ENCODE results near the gene TANC1.
"Not testable (repeated sequence)": the region's sequence is repeated elsewhere in the genome, so short reads cannot be mapped to it uniquely, and the experiment has no call there.

TANC1 gene

DNA sequence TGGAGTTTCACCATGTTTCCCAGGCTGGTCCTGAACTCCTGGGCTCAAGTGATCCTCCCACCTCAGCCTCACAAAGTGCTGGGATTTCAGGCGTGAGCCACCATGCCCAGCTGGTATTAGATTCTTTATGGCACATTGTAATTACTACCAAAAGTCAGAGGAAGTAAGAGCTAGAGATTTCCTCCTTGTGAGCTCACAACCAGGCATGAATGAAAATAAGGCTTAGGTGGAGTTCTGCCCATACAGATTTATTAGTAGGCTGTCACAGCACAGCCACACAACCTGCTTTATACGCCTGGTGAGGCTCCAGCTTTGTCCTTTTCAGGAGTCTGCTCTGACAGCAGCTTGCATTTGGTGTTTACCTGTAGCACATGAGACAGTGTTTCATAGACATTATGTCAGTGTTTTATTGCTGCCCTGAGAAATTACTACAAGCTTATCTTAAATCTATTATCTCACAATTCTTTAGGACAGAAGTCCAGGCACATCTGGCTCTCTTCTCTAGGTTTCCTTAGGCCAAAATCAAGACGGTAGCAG is 156.6 kb downstream of the TANC1 start:
- DNase-seq: no peak

DNA sequence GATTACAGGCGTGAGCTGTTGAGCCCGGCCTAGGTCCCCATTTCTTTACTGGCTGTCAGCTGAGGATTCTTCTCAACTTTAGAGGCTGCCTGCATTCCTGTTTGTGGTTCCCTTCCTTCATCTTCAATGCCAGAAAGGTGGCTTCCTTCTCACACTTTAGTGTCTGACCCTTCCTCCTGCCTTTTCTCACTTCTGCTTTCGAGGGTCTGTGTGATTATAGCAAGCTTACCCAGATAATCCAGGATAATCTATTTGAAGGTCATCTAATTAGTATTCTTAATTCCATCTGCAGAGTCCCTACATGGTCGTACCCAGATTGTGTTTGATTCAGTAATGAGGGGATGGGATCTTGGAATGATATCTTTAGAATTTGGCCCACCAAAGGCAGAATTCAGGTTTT is 157.4 kb downstream of the TANC1 start:
- DNase-seq: no peak

DNA sequence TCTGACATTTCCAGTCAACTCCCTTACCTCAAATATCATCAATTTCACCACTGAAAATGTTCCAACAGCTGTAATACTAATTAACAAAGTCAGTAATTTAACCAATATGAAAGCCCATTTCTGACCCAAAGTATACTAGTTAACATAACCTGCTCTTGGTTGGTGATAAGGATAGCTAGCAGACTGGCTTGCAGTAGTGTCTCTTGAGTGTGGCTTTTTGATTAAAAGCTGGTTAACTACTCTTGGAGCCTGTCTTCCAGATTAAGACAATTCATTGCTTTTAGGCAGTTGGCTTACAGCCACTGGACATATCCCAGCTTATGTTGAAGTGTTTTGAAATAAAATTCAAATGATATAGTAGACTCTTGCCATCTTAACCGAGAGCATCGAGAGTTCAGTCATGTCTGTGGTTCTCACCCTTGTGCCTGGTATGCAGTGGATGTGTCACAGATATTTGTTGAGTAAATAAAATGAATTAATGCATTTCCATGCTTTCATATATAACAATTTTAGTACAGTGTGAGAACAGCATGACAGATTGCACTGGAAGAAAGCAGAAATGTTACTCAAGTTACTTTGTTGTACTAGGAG is 158.1 kb downstream of the TANC1 start:
- no peak for DNase-seq

DNA sequence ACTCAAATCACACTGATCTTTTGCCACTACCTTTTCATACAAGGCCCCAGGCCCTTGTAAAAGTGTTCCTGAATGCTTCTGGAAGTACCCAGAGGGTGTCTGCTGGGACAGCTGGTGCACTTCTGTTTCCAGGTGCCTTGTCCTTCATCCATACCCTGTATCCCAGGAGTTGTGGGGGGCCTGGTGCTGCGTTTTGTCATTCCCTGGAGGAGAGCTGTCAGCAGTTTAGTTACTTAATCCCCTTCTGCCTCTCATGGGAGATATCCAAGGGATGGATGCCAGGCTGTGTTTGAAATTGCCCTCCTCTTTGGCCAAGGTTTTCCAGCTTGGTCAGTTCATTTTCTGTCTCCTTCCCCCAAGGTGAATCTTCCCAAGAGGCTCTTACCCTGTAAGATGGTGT is 159.8 kb downstream of the TANC1 start:
- no peak for DNase-seq

DNA sequence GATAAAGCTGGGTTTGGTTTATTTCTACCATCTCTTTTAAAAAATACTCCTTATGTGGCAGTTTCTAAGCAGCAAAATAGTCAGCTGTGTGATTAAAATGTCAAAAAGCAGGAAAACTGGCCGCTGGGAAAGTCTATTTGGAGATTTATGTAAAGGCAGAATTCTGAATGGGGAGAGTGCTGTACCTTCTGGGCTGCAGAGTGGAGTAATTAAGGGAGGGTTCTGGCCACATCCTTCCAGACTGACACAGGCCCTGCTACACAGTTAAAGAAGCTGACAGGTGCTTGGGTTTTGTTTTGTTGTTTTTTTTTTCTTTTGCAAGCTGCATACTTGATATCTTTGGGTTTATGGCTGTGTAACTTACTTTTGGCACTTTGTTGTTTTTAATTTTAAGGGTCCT is 160.8 kb downstream of the TANC1 start:
- no peak for DNase-seq

DNA sequence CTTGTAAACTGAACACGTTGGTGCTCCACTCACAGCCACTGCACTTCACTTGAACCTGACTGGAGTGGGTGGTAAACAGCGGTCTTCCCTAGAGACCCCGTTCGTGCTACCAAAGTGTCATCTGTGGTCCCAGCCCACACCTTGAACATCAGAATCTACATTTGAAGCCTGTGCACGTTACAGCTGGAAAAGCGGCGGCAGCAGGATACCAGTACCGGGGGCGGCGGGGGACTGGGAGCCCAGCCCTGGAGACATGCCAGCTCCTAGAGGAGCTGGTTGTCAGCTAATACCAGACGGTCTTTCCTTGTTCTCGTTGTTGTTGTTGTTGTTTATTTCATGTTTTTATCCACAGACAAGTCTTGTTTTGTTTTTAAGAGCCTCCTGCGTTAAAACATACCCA is 161.4 kb downstream of the TANC1 start:
- DNase-seq: no peak

DNA sequence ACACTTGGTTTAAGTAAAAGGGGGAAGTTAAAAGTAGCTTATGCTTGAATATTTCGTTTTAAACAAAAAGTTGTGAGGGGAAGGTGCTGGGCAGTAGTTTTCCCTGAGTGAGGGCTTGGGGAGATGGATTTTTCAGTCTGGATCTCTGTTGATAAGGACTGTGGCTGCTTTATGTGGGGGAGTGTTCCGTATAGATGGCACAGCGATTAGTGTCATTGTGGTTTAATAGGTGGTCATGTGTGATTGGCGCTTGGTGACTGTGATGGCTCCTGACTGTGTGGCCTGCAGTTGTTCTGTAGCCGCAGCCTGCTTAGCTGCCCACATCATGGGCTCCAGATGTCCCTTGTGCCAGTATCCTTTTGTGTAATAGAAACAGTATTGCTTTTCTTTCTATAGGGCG is 161.9 kb downstream of the TANC1 start:
- no peak for DNase-seq

DNA sequence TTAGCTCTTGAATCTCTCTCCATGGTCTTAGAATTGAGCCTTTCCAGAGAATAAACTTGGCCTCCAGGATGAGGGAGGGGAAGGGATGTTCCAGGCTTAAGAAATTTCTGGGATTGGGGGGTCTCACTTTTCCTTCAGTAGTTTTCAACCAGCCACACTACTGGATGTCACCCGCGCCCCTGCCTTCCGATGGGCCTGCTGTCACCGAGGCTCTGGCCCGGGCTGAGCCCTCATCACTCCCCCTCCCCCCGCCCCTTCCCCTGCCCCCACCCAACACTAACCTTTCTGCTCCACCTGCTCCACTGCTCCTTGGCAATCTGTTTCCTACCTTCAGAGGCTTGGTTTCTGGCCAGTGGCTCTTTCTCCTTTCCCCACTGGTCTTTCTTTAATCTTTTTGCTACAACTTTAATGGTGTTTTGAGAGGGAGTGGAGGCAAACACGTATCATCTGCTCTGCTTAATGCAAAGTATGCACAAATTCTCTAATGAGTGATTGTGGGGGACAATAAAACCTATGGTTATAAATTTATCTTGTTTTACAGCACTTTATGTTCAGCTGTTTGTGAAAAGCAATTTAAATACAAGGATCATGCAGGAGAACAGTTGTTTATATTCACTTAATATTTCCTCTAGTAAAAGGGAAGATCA is 162.9 kb downstream of the TANC1 start:
- no peak for DNase-seq

DNA sequence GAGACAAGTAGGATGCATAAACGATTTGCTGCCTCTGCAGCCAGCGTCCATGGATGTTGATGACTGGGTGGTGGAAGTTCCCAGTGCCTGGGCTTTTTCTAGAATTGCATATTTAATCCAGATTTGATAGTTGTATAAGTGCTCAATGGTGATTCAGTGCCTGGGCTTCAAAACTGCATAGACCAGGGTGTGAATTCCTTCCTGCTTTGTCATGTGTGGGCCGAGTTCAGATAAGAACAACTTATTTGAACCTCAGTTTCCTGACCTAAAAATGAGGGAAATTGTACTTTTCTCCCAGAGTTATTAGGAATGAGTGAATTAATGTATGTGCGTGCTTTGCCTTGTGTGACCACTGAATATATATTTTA is 163.5 kb downstream of the TANC1 start:
- no peak for DNase-seq

DNA sequence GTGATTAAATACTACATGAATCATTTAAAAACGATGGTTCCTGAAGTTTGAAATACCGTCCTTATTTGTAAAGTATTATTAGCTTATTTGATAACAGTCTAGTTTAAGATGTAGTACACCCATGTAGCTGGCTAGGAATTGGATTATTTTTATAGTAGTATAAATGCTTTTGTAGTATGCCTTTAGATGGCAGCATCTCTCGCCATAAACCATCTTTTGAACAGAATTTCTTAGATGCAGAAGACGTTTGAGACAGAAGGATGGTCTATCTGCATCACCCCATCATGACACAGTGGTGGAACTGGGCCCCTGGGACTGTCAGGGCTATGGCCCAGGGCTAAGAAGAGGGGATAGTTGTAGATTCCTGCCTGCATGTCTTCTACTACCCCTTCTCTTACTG is 165.4 kb downstream of the TANC1 start:
- no peak for DNase-seq

DNA sequence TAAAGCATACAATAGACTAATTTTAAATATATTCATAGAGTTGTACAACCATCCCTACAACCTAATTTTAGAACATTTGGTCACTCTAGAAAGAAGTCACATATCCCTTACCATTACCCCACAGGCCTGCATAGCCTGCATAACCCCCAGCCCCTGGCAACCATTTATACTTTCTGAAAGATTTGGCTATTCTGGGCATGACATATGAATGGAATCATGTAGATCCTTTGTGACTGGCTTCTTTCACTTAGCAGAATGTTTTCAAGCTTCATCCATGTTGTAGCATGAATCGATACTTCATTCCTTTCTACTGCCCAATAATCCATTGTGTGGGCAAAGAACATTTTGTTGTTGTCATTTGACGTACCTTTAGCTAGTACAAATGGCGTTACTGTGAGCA is 166.5 kb downstream of the TANC1 start:
- DNase-seq: no peak

DNA sequence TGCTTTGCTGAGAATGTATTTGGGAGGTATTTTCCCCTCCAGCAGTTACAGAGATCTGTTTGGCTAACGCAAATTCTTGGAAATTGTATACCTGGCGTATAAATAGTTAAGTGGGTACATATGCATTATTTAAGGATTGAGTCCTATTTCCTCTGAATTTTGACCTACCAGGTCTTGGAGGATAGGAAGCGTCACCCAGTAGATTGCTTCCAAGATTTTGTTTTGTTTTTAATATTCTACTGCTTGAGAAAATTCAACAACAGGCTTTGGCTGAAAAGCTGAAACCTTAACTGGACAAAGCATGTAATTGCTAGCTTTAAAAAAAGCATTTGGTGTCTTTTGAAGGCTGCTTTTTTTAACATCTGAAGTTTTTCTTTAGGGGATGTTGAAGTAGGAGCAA is 168.0 kb downstream of the TANC1 start:
- no peak for DNase-seq

DNA sequence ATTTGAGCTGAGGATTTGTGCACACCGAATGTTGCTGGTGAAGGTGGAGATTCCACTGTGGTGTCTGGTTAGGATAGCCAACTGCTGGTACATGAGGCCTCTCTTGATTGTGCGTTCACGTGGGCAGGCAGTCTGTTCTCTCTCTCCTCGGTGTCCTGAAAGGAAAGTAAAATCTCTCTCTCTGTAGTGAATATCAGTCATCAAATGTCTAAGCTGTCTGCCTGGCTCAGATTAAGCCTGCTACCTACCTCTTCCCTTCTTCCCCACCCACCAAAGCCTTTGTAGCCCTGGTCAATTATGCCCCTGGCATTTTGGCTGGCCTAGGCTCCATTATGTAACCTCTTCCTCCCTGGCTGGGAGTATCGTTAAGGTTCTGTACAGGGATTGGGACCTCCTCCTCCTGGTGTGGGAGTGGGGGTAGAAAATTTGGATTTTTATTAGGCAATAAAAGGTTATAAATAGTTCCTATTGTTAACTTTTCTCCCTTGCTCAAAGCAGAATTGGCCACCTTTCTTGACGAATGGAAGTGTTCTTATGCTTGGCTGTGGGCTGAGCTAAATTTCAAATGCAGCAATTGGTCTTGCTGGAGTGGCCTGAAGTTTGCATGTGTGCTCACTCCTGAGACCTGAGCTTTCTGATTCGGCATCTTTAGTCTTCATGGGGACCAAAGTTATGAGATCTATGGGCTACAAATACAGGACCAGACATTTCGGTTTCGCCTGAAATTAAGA is 169.2 kb downstream of the TANC1 start:
- DNase-seq: no peak

DNA sequence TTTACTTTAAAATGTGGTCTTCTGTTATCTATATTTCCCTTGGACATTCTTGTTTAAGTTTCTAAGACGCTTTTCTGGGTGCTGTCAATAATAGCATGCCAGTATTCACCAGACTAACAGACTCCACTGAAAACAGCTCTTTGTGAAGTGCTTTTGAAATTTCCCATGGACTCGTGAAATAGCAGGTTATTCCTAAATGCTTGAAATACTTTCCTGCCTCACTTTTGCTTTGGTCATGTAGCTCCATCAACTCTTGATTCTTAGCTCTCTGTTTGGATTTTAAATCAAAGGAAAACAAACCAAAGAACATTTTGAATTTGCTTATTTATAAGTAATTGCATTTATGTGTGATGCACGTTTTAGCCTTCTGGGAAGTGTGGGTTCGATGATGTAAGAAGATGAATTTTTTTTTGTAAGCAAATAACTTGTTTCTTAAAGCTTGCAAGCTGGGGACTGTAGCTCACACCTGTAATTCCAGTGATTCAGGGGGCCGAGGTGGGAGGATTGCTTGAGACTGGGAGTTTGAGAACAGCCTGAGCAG is 170.3 kb downstream of the TANC1 start:
- no peak for DNase-seq

DNA sequence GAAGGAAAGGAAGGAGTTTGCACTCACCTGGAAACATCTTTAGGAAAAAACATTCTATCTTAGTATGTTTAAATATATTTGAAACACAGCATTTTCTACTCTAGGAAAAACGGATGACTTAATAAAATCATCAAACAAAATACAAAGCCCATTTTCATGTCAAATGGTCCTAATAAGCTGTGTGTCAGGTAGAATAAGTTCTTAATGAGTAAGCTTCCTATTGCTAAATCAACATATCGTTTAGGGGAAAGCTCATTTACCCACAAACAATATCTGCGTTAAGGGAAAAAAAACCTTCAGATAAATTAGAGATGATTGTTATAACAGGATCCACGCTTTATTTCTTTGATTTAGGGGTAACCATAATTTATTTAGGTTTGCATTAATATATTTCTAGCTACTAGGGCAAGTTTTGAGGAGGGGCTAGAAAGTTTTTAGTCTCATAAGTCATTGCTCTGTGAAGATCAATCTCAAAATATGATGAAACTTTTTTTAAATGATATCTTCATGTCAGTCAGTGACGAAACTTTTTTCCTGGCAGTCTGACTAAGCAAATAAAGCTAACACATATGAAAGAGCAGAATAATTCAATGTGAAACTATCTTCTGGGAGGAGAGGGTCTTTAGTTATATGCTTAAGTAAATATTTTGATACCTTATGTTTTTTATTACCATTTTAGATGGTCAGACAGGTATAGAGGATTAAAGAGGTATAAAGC is 170.9 kb downstream of the TANC1 start:
- DNase-seq: no peak

DNA sequence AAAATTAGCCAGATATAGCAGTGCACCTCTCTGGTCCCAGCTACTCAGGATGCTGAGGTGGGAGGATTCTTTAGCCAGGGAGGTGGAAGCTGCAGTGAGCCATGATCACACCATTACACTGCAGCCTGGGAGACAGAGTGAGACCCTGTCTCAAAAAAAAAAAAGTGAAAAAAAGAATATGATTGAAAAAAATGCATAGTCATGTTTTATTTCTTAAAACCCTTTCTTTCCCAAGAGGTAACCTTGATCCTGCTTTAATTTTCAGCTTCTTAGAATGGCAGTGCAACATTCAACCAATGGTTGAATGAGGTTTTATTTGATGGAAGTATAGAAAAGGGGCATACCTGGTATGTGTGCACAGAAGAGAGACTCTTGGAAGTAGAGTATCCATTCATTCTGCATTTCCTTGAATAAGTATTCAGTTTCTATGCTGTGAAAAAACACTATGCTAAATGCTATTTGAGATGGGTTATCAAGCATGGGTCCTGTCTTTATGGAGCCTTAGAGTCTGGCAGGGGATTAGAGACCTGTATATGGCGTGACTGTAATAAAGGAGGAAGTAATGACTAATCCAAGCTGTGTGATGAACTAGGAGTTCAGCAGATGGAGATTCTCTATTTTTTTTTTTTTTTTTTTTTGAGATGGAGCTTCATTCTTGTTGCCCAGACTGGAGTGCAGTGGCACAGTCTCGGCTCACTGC is 171.8 kb downstream of the TANC1 start:
- no peak for DNase-seq

DNA sequence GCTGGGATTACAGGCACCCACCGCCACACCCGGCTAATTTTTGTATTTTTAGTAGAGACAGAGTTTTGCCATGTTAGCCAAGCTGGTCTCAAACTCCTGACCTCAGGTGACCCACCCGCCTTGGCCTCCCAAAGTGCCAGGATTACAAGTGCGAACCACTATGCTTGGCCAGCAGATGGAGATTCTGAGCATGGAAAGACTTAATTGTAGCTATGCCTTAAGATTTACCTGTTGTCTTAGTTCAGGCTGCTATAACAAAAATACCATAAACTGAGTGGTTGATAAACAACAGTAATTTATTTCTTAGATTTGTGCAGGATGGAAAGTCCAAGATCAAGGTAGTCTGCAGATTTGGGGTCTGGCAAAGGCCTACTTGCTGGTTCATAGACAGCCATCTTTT is 172.4 kb downstream of the TANC1 start:
- DNase-seq: not testable (repeated sequence)

DNA sequence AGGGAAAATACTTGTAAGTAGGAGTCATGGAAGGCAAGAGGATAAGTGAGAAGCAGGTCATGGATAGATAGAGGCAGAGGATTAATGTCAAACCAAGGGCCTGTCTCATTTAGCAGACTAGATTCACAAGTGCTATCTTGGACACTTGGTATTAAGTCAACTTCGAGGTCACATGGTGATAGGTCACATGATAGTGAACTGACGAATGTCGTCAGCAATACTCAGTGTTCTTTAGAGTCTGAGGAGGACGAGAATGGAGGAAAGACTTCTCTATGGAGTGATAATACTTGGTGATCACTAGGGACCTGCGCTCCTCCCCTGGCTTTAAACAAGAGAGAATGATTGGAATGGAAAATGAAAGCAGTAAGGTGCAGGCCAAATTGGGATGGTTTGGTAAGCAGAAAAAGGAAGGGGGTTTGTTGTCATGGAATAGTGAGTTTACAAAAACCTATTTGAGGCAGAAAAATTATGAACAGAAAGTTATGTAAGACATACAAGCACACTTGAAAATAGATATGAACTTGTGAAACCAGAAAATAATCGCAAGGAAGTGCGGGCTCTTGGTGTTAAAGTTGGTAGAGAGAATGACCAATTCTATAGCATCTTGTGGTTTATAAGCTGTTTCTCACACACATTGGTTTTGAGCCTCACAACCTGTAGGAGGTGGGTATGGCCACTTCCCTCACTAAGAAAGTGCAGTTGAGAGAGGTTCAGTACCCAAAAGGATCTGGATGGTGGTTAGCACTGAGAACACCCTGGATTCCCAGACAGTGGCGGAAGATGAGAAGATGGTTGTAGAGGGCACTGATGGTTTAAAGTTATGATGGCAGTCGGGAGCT is 176.6 kb downstream of the TANC1 start:
- no peak for DNase-seq

DNA sequence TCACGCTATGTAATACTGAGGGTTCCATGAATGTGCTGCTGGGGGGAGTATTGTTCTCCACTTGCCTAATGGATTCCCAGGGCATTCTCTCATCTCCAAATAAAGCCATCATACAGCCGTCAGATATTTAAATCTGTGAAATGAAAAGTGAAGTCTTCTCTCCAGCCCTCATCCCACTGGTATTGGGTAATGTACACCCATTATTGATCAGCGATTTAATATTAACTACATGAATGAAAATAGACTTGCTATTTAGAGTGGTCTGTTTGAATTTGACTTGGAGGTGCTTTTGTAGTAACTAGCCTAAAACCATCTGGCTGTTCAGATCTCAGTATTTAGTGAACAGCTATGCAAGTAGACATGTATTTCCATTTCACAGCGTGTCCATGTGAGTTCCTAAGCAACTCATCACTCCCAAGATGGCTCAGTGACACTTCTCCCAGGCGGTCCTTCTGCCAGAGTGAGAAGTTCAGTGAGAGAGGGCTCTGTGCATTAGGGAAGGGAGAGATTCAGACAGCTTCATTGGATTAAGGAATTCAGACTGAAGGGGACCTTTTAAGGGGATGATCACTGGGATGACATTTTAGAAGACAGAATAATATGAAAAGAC is 177.4 kb downstream of the TANC1 start:
- no peak for DNase-seq

DNA sequence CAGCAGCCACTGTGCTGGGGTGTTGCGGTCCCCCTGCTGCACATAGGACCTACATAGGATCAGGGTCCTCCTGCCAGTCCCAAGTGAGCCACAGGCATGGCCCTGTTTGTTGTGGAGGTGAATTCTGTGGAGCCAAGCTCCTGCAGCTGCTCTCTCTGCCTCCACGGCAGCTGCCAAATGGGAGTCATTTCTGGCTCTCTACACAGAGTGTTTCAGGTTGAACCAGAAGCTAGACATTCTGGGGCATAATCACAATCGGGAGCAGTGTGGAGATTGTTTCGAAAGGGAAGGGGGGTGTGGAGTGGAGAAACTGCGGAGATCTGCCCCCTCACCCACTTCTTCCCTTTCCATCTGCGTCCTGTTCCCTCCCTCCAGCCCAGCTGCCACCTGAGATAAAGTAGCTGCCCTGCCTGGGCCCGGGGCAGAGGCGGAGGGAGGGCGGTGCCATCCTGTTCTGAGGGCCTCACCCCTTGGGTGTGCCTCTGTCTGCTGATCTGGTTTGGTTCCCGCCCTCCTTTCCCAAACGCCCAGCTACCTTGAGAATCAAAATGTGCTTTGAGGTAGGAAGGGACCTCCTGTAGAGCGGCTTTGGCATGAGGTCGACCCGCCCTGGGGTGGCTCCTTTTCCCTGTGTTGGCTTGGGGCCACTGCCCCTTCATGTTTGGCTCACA is 178.7 kb downstream of the TANC1 start:
- DNase-seq: no peak

DNA sequence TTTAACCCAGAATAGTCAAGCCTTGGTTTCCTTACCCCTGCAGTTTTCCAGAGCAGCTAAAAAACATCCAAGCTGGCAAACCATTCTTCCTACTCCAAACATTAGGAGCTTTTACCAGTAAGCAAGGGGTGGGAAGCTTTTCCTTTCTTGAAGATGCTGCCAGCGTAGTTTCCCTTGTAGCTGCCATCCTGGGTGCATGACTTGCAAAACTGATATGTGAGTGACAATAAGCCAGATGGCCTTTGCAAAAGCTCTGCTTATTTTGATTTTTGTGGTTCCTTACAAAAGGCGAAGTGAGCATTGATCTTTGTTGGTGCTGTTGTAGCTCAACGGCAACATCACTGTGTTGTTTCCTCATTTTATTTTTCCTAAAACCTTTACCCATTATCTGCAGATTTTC is 179.2 kb downstream of the TANC1 start:
- DNase-seq: no peak
